GM19043 (cell line): Measurements from ENCODE around the gene PRM1.
"Not testable (repeated sequence)": the region's sequence is repeated elsewhere in the genome, so short reads cannot be mapped to it uniquely, and the experiment has no call there.

Experiments
- ATAC-seq: cut with Tn5 transposase; IDR thresholded peaks from one replicate; pipeline ENCODE4 v1.9.1; 2021; ENCODE audit warnings: low read depth; ENCODE audit not compliant: unreplicated experiment

The PRM1 gene

GRCh38 chr16:11314309-11314894, 33.3 kb upstream of the PRM1 start:
- ATAC-seq: no peak

DNA sequence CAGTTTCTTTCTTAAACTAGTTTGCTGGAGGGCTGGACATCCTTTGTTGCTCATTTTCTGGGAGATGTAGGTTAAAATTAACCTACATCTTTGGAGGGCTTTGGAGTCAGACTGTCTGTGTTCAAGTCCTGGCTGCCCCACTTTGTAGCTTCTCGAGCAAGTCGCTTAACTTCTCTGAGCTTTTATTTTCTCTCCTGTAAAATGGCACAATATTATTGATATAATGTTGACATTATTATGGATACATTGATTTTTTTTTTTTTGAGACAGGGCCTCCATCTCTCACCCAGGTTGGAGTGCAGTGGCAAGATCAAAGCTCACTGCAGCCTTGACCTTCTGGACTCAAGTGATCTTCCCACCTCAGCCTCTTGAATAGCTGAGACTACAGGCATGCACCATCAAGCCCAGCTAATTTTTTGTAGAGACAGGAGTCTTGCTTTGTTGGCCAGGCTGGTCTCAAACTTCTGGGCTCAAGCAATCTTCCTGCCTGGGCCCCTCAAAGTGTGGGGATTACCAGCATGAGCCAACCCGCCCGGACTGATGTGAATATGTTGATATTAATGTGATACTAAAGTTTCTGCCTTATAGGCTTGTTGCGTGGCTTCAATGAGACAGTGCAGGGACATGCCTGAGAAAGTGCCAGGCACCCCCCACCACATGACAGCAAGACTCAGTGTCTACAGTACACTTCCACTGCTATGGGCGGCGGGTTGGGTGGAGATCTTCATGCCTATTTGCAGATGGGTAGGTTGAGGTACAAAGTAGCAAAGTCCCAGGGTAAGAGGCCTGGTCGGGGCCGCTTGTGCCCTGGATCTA, 32.6 kb upstream of the PRM1 start:
- no peak for ATAC-seq

GRCh38 chr16:11312718-11313492, 31.8 kb upstream of the PRM1 start:
- ATAC-seq: no peak

DNA sequence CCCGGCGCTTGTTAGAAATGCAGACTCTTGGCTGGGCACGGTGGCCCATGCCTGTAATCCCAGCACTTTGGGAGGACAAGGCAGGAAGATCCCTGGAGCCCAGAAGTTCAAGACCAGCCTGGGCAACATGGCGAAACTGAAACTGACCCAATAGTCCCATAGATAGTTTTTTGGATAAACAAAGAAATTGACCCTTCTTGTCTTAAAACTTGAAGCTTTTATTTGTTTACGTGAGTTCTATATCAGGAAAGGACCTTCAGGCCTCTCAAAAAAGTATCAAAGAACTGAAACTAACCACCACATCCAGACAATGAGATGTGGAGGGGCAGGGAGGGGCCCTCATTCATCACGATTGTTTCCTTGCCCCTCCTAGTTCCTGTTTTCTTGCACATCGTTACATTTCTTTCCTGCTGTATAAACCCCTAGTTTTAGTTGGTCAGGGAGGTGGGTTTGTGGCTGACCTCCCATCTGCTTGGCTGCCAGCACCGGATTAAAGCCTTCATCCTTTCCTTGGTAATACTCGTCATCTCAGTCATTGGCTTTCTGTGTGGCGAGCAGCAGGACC, 29.9 kb upstream of the PRM1 start:
- peak; percentile 45 for ATAC-seq

DNA sequence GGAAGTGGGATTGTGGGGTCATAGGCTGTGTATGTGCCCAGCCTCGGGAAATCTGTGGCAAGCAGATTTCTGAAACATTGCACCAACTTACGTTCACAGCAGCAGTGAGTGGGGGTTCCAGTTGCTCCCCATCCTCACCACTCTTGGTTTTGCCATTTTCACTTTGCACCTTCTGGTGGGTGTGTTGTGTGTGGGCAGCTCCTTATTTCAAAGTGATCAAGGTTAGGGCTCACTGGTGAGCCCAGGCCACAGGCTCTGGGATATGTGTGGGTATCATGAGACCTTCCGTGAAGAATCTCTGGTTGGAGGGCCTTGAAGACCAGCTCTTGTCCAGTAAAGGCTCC, 29.5 kb upstream of the PRM1 start:
- no peak for ATAC-seq

GRCh38 chr16:11309895-11310633, 28.9 kb upstream of the PRM1 start:
- peak; percentile 50 for ATAC-seq

GRCh38 chr16:11308493-11309283, 27.6 kb upstream of the PRM1 start:
- no peak for ATAC-seq

DNA sequence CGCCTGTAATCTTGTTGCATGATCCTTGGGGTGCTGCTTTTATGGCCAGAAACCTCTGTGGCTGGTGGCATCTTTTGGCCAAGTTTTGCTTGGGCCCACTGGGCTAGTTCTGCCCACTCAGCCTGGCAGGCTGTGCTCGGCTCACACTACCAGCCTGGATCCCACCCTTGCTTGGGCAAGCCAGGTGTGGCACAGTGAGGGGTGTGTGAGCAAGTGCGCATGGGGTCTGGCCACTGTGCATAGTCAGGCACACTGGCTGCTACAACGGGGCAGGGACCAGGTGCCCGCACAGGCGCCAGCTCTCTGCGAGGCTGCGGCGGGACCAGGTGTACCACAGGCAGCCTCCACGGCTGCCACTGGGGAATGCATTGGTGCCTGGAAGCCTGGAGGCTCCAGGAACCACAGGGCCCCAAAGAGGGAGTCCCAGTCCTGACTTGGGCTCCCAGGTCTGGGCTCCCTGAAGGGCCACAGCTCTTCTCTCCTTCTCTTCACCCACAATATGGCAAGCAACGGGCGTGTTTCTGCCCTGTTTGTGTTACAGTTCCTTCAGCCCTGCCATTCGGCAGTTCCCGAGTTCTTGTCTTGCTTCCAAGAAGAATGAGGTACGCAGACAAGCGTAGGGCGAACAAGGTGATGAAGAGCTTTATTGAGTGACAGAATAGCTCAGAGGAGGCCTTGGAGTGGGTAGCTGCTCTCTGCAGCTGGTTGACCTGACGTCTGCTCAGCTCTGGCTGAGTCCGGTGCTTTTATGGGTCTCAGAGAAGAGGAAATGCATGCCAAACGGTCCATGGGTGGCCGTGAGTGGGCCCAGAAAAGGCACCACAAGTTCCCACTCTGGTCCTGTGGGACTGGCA, 26.7 kb upstream of the PRM1 start:
- ATAC-seq: no peak

DNA sequence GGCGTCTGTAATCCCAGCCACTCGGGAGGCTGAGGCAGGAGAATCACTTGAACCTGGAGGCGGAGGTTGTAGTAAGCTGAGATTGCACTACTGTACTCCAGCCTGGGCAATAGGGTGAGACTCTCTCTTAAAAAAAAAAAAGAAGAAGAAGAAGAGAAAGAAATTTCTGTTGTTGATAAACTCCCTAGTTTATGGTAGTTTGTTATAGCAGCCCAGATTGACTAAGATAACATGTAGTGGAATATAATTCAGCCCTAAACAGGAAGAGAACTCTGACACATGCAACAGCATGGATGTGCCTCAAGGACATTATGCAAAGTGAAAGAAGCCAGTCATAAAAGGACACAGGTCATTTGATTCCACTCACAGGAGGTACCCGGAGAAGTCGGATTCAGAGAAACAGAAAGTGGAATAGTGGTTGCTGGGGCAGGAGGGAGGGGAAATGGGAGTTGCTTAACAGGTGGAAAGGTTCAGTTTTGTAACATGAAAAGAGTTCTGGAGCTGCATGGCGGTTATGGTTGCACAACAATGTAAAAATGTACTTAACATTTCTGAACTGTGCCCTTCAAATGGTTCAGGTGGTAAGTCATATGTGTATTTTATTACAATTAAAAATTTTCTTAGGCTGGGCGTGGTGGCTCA, 26.0 kb upstream of the PRM1 start:
- no peak for ATAC-seq

- ATAC-seq: no peak
Observed at GRCh38 chr16:11306381-11306780, 25.3 kb upstream of the PRM1 start.

DNA sequence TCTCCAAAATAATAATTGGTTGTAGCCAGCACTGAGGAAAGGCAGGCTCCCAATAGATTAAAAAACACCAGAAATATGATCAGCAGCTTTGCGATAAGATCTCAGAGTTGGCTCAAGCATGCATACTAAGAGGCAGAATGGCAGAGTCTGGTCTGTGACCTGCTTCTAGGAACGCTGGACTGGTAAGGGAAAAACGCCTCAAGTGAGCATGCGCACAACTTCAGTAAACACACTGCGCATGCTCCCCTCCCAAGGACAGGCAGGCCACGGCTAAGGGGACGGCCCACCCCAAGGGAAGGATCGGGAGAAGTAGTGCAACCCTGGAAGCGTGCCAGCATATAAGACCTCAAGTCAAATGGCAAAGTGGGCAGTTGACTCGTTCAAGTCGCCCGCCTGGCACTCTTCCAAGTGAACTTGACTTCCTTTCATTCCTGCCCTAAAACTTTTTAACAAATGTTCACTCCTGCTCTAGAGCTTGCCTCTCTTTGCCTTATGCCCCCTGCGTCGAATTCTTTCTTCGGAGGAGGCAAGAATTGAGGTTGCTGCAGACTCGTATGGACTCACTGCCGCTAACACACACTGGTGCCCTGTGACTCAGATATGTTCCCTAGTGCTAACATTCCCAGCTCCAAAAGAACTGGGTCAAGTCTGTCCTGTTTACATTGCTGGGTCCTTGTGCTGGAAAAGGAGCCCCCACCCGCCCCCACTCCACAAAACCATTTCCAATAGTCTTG, 22.4 kb upstream of the PRM1 start:
- no peak for ATAC-seq

DNA sequence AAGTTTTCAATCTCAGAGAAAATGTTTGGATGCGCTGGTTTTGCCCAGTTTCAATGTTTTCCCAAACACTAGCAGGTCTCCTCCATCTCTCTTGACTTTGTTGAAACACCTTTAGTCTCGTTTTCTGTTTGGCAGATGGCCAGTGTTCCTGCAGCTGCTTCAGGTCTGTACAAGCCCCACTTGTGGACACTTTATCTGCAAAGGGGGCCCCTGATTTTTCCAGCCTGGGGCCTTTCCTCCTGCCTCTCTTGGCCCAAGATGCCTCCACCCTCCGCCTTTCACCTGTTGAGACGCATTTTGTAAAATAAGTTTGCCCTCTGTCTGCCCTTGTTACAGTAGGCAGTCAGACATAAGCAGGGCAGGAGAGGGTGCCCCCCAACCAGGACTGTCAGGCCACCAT, 21.8 kb upstream of the PRM1 start:
- no peak for ATAC-seq

DNA sequence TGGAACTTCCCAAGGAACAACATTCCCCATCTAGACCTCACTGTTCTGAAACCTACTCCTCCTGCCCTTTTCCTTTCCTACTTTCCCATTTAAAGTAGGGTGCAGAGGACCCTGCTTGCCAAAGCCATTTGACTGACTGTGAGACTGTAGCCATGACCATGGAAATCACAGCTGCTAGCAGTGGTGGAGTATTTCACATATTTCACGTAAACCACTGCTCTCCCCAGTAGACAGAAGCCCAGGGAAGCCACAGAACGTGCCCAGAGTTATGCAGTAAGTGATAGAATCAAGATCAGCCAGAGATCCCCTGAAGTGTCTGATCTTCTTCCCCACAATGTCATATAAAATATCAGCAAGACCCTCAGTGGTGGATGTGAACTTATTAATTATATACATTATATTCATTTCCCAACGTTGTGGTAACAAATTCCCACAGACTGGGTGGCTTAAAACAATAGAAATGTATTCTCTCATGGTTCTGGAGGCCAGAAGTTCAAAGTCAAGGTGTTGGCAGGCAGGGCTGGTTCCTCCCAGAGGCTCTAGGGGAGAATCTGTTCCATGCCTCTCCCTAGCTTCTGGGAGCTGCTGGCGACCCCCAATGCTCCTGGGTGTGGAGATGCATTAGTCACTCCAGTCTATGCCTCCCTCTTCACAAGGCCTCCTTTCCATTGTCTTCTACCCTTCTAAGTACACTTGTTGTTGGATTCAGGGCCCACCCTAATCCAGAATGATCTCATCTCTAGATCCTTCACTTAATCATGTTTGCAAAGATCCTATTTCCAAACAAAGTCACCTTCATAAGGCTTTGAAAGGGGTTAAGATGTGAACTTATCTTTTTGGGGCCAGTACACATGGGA, 20.7 kb upstream of the PRM1 start:
- no peak for ATAC-seq

DNA sequence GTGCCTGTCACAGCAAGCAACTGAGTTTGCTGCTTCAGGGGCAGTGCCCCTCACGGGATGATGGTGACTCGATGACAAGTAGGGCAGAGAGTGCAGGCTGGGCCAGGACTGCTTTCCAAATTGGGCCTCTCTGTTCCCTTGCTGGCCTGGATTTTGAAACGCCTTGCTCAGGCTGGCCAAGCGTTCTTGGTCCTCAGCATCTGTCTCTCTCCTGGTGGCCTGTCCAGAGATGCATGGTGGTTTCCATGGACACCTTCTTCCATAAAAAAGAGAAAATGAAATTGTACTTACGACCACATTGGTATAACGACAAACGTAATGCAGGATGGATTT, 19.4 kb upstream of the PRM1 start:
- ATAC-seq: no peak

DNA sequence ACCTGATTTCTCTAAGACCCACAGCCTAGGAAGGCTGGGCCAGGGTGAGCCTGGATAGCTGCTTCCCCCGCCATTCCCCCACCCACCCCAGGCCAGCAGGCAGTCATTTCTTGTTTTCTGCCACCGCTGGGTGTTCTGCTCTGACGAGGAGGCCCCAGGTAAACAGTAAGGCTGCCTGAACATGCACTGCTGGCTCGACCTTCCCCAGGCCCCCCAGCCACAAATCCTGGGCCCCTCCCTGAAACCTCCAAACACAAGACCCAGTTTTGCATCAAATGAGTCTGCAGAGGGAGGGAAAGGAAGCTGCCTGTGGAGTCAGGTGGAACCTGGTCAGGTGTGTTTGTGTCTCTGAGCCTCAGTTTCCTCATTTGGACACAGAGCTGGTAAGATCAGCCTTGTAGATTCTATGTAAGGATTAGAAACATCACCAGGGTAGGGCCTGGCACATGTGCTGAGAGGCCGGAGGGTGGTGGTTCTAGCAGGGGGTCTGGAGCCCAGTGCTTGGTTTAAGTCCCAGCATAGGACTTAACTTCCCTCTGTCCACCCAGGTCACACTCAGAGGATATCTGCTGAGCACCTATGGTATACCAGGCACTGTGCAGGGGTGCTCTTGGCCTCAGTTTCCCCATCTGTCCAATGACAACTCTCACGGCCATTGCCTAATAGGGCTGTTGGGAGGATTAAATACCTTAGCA, 18.9 kb upstream of the PRM1 start:
- ATAC-seq: no peak

DNA sequence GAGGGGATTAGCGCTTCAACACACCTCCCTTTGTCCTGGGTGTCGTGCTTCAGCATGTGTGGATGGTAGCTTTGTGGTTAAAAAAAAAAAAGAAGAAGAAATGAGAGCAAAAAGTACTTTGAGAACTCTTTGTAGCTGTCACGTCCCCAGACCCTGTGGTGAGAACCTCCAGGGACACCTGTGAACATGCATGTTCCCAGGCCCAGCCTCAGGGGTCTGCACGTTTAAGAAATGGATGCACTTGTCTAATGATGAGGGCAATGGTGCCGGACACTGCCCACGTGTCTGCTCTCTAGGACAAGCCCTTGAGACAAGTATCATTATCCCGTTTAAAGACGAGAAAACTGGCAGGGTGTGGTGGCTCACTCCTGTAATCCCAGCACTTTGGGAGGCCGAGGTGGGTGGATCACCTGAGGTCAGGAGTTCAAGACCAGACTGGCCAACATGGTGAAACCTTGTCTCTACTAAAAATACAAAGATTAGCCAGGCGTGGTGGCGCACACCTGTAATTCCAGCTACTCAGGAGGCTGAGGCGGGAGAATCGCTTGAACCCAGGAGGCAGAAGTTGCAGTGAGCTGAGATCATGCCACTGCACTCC, 17.9 kb upstream of the PRM1 start:
- ATAC-seq: not testable (repeated sequence)
